NB4 (cell line): ENCODE data around the gene ACTG1.
A peak's percentile ranks its signal among the peaks of the same experiment; 100 is the strongest.

ENCODE experiments used
- DNase-seq: peaks from one replicate; pipeline ENCODE4 v3.0.0; 2010; ENCODE audit warnings: low read depth
- H3K4me3 ChIP-seq: one replicate; pipeline ENCODE4 v1.5.1; 2011; ENCODE audit warnings: mild to moderate bottlenecking, low read depth, low read length, moderate library complexity
- CTCF ChIP-seq: IDR thresholded peaks from one replicate; pipeline ENCODE4 v1.5.1; 2012; ENCODE audit warnings: low read depth, low read length
- MAX ChIP-seq: IDR thresholded peaks from 2 replicates; pipeline ENCODE4 v1.6.1; 2011; ENCODE audit warnings: low read depth, low read length
- MYC ChIP-seq: IDR thresholded peaks from 2 replicates; pipeline ENCODE4 v1.6.1; 2011; ENCODE audit warnings: low read depth, low read length
- POLR2A ChIP-seq: IDR thresholded peaks from 2 replicates; pipeline ENCODE4 v1.6.1; 2011; ENCODE audit warnings: mild to moderate bottlenecking; ENCODE audit not compliant: insufficient read length; ENCODE audit errors: extremely low read depth

ACTG1 gene

GRCh38 chr17:81511554-81511803, 1.1 kb downstream of the ACTG1 start:
- H3K4me3 ChIP-seq: peak overlapping the region; percentile 69
- TF ChIP-seq CTCF: no peak
- no peak for TF ChIP-seq MYC
- TF ChIP-seq MAX: no peak
- no peak for TF ChIP-seq POLR2A
- no peak for DNase-seq

- DNase-seq: no peak
- H3K4me3 ChIP-seq: peak overlapping the region; percentile 69
- TF ChIP-seq MAX: no peak
- no peak for TF ChIP-seq POLR2A
- no peak for TF ChIP-seq MYC
- TF ChIP-seq CTCF: no peak
These were observed 1.6 kb downstream of the ACTG1 start for GRCh38 chr17:81510785-81511553.

- no peak for TF ChIP-seq POLR2A
- TF ChIP-seq MAX: no peak
- no peak for TF ChIP-seq MYC
- TF ChIP-seq CTCF: no peak
- no peak for DNase-seq
- H3K4me3 ChIP-seq: peak overlapping the region; percentile 69
These were observed 2.4 kb downstream of the ACTG1 start for GRCh38 chr17:81509972-81510784.

- peak overlapping the region; percentile 69 for H3K4me3 ChIP-seq
- peak; percentile 69 for DNase-seq
- no peak for TF ChIP-seq MAX
- TF ChIP-seq POLR2A: peak; percentile 12
- TF ChIP-seq CTCF: no peak
- no peak for TF ChIP-seq MYC
These were observed 3.2 kb downstream of the ACTG1 start for GRCh38 chr17:81509207-81509971.

- H3K4me3 ChIP-seq: no peak overlapping the region
- DNase-seq: no peak
These were observed 3.9 kb downstream of the ACTG1 start for GRCh38 chr17:81508639-81509206.

More at GRCh38 chr17:81508639-81509206, 3.9 kb downstream of the ACTG1 start:
- TF ChIP-seq MAX (no peak), CTCF (no peak), MYC (no peak), POLR2A (no peak)
